ENCODE results near the gene TRH. TPM values are rescaled to one million over a fixed set of nuclear protein-coding genes. Genes with fewer than 3 reads are reported as not detected.

The TRH gene
- total RNA-seq, 6 donors from 2014 or later, result 0.13 to 0.55 (median 0.32) TPM; not detected in 2

GRCh38 chr3:129975705-129976048 lies 1.2 kb downstream of the TRH start:
- ATAC-seq (ENCODE audit: low FRiP score in 2 of 2) (no peak), DNase-seq (no peak)
- Histone ChIP-seq H3K4me1 (peaks cover 16 to 21% (median 18%) of the 10 kb centered on the region in 4 donors), H3K36me3 (no peaks in the 10 kb centered on the region), H3K27me3 (peaks cover 0 to 31% (median 23%) of the 10 kb centered on the region in 4 donors), H3K27ac (no peak overlapping the region), H3K9me3 (no peaks in the 10 kb centered on the region), H3K4me3 (peak overlapping the region in 3 of 4 donors; percentile 15 to 41 (median 27))
- 4% methylated on average over 13 of the region's 27 CpGs; no CpG with 5 or more reads in 1 of the 2 donors for WGBS, 2 donors
- no peak for TF ChIP-seq POLR2AphosphoS5 (IDR thresholded peaks at IDR 0.05)
- no peak for TF ChIP-seq CTCF (IDR thresholded peaks at IDR 0.05)
- no peak for TF ChIP-seq EP300 (IDR thresholded peaks at IDR 0.05)
- no peak for TF ChIP-seq POLR2A (IDR thresholded peaks at IDR 0.05)

- no peak for TF ChIP-seq POLR2A (IDR thresholded peaks at IDR 0.05)
- no peak for DNase-seq
- Histone ChIP-seq H3K9me3 (no peaks in the 10 kb centered on the region), H3K27ac (no peak overlapping the region), H3K27me3 (peaks cover 0 to 31% (median 23%) of the 10 kb centered on the region in 4 donors), H3K4me1 (peaks cover 16 to 21% (median 18%) of the 10 kb centered on the region in 4 donors), H3K4me3 (no peak overlapping the region), H3K36me3 (no peaks in the 10 kb centered on the region)
- WGBS, 2 donors, result 67 to 76% methylated on average over 4 of the region's 4 CpGs
- ATAC-seq (ENCODE audit: low FRiP score in 2 of 2), result no peak
Observed at GRCh38 chr3:129976286-129976685, 1.8 kb downstream of the TRH start.

DNA sequence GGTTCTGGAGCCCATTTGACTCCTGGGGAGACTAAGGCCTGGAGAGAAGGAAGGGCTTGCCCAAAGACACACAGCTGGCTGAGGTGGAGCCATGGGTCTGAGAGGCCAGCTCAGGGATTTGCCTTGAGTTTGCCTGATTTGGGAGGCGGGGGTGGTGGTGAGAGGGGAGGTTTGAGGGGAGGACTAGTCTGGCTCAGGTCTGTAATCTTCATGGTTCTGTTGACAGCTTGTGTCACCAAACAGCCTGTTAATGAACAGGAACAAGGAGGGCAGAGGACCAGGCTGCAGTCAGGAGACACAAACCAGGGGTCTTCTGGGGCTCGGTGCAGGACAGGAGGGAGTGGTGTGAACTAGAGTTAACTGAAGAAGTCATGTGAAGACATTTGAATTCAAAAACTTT lies 3.6 kb downstream of the TRH start:
- H3K4me3 ChIP-seq, result no peak overlapping the region
- DNase-seq (no peak), ATAC-seq (ENCODE audit: low FRiP score in 2 of 2) (no peak)
- H3K4me1 ChIP-seq, result peaks cover 16 to 21% (median 18%) of the 10 kb centered on the region in 4 donors
- no peak overlapping the region for H3K27ac ChIP-seq
- H3K27me3 ChIP-seq, result peaks cover 0 to 31% (median 23%) of the 10 kb centered on the region in 4 donors
- H3K9me3 ChIP-seq, result no peaks in the 10 kb centered on the region
- TF ChIP-seq POLR2AphosphoS5 (IDR thresholded peaks at IDR 0.05) (no peak), EP300 (IDR thresholded peaks at IDR 0.05) (no peak), CTCF (IDR thresholded peaks at IDR 0.05) (no peak), POLR2A (IDR thresholded peaks at IDR 0.05) (no peak)
- H3K36me3 ChIP-seq, result no peaks in the 10 kb centered on the region
- WGBS, 2 donors, result 72 to 96% methylated on average over 2 of the region's 2 CpGs

- TF ChIP-seq POLR2A (IDR thresholded peaks at IDR 0.05), result no peak
- no peak for TF ChIP-seq CTCF (IDR thresholded peaks at IDR 0.05)
- no peak for TF ChIP-seq POLR2AphosphoS5 (IDR thresholded peaks at IDR 0.05)
- no peak for TF ChIP-seq EP300 (IDR thresholded peaks at IDR 0.05)
- ATAC-seq (ENCODE audit: low FRiP score in 2 of 2) (no peak), DNase-seq (no peak)
- Histone ChIP-seq H3K4me3 (no peak overlapping the region), H3K9me3 (no peaks in the 10 kb centered on the region), H3K4me1 (peaks cover 9 to 13% (median 11%) of the 10 kb centered on the region in 4 donors), H3K36me3 (no peaks in the 10 kb centered on the region), H3K27ac (no peak overlapping the region), H3K27me3 (peaks cover 0 to 24% (median 17%) of the 10 kb centered on the region in 4 donors)
- WGBS, 2 donors, result 79 to 81% methylated on average over 5 of the region's 5 CpGs
Observed at GRCh38 chr3:129979905-129980304, 5.4 kb downstream of the TRH start.

DNA sequence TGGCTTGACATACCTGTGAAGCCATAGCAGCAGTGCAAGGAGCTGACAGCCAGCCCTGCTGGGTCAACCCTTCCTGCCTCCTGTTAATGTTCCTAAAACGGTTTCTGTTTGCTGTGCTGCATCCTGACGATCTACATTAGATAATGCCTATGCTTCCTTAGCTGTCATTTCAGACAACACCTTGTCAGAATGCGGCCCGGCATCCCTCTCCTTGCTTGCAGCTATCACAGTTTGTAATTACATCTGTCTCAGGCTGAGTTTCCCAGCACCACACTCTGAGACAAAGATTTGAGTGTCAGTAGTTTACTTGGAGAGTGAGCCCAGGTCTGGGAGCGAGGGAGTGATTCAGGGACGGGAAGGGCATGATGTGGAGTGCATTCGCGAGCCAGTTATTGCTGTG lies 9.0 kb downstream of the TRH start:
- ATAC-seq (ENCODE audit: low FRiP score in 2 of 2) (no peak), DNase-seq (no peak)
- no peaks in the 10 kb centered on the region for H3K9me3 ChIP-seq
- 66 to 81% methylated on average over 8 of the region's 8 CpGs for WGBS, 2 donors
- H3K27ac ChIP-seq, result no peak overlapping the region
- H3K4me3 ChIP-seq, result no peak overlapping the region
- no peaks in the 10 kb centered on the region for H3K27me3 ChIP-seq
- TF ChIP-seq POLR2AphosphoS5 (IDR thresholded peaks at IDR 0.05) (no peak), POLR2A (IDR thresholded peaks at IDR 0.05) (no peak), CTCF (IDR thresholded peaks at IDR 0.05) (no peak), EP300 (IDR thresholded peaks at IDR 0.05) (no peak)
- H3K4me1 ChIP-seq, result no peaks in the 10 kb centered on the region
- no peaks in the 10 kb centered on the region for H3K36me3 ChIP-seq

Measured in upper lobe of left lung (tissue), 6 donors.